Glomerular endothelial cell (primary cell): Measurements from ENCODE around the gene RNFT2. TPM values are rescaled to one million over a fixed set of nuclear protein-coding genes. Genes with fewer than 3 reads are reported as not detected.

Source experiments
- DNase-seq: peaks from one replicate; pipeline ENCODE4 v3.0.0-alpha.2; 2011; ENCODE audit warnings: low read depth, low spot score; ENCODE audit errors: extremely low read depth
- total RNA-seq: library from RNA; depleted of rRNA; stranded (reverse); fragments of >200 nt; gene quantifications from 2 replicates; pipeline ENCODE4 v1.2.3, GENCODE V29; 2015

The RNFT2 gene
- total RNA-seq, 1 donor from 2014 or later = 2.9 TPM

DNA sequence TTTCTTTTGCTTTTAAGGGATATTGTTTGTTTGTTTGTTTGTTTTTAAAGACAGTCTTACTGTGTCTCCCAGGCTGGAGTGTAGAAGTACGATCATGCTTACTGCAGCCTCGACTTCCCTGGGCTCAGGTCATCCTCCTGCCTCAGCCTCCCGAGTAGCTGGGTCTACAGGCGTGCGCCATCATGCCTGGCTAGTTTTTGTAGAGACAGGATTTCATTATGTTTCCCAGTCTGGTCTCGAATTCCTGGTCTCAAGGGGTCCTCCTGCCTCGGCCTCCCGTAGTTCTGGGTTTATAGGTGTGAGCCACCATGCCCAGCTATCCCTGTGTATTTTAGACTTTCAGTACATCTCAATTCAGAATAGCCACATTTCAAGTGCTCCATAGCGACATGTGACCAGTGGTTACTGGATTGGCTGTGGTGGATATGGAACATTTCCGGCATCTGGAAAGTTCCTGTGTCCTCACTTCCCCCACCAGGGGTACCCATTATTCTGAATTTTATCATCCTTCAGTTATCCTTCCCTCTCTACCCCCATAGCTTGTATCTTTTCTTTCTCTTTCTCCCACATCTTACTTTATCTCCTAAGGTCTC lies 82.0 kb downstream of the RNFT2 start:
- DNase-seq = no peak

DNA sequence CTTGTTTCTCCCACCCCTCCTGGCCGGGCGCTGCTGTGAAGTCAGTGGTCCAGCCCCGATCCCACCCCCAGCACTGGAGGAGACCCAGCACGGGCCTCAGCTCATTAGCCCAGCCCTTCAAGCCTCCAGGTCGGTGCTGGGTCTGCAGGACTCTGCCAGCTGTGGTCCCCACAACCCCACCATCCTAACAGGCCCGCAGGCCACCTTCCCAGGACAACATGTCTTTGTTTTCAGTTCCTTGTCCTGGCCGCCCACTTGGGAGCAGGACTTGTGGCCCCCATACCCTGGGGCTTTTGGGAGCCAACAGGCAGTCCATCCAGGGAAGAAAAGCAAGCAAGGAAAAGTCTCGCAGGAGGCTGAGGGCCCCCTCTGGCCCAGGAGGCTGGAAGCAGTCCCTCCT lies 83.2 kb downstream of the RNFT2 start:
- DNase-seq = no peak

DNA sequence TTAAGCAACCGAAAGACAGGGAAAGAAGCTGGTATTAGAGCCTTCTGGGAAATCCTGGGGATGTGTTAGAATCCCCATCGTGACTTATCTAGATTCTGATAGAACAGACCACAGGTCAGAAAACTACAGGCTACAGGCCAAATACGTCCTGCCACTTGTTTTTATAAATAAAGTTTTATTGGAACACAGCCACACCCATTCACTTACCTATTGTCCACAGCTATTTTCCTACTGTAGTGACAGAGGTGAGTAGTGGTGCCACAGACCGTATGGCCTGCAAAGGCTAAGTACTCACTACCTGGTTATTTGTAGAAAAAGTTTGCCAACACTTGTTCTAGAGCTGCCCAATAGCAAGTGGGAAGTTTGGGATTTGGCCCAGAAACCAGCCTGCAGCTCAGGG lies 89.3 kb downstream of the RNFT2 start:
- DNase-seq = no peak

DNA sequence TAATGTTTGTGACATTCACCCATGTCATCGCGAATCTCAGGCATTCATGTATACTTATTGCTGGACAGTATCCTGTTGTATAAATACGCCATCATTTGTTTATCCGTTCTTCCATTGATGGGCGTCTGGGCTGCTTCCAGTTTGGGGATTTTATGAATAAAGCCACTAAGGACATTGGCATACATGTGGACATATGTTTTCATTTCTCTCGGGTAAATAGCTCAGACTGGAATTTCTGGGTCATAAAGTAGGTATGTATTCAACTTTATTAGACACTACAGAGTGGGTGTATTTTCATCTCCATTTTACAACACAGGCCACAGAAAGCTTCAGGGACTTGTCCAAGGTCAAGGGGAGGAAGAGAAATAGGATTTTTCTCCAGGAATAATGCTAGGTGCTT lies 94.2 kb downstream of the RNFT2 start:
- DNase-seq = no peak

DNA sequence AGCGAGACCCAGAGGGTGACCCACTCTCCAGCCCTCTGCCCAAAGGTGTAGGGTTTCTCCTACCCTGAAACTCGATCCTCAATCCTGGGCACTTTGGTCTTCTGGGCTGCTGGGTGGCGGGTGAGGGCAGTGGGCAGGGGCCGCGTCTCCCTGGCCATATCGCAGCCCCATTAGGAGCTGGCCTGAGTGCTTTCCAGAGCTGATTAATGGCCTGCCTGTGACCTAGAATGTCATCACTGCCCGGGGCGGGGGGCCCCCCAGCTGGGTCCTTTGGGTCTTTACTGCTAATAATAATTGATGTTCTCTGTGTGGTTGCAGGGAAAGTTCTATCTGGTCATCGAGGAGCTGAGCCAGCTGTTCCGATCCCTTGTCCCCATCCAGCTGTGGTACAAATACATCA lies 95.4 kb downstream of the RNFT2 start:
- DNase-seq = no peak

DNA sequence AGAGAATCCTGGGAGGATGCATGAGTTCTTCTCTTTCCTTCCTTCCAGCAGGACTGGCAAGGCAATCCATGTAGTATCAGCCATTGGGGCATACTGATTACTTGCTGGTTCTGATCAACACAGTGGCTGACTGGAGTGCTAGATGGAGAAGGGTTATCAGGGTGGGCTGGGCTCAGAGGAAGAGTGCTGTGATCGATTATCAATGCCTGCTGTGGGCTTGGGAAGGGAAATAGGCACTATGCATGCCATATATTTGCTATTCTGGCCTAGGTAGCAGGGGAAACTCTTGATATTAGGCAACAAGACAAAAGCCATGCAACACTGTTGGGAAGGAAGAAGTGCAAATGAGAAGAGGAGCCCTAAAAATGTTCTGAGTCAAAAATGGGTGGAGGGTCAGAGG lies 97.4 kb downstream of the RNFT2 start:
- DNase-seq = no peak

DNA sequence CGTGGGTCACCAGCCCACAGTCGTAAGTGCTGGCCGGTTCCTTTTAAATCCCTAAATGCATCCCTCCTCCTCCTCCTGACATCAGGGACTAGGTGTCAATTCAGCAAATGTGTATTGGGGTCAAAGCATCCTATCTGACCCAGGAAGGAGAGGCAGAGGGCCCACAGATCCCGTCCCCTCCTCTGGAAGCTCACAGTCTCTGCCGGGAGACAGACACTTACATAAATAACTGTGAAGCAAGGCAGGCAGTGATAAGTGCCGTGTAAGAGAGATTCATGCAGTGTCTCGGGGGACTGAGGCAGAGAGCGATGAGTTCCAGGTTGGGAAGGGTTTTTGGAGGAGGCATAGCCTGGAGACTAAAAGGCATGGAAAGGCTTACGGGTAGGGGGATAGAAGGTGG lies 99.0 kb downstream of the RNFT2 start:
- no peak for DNase-seq

DNA sequence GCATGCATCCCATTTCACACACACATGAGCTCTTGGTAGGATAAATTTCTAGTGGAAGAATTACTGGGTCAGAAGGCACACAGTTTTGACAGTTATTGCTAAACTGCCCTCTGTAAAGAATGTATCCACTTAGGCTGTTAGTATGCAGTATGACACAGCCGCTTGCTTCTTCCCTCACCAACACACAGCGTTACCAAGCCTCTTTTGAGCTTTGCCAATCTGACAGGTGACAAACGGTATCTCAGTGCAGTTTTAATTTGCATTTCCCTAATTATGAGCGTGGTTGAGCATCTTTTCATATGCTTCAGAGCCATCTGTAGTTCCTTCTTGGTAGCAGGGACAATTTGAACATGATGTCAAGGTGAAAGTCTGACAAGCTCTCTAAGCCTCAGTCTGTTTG lies 100.2 kb downstream of the RNFT2 start:
- no peak for DNase-seq

DNA sequence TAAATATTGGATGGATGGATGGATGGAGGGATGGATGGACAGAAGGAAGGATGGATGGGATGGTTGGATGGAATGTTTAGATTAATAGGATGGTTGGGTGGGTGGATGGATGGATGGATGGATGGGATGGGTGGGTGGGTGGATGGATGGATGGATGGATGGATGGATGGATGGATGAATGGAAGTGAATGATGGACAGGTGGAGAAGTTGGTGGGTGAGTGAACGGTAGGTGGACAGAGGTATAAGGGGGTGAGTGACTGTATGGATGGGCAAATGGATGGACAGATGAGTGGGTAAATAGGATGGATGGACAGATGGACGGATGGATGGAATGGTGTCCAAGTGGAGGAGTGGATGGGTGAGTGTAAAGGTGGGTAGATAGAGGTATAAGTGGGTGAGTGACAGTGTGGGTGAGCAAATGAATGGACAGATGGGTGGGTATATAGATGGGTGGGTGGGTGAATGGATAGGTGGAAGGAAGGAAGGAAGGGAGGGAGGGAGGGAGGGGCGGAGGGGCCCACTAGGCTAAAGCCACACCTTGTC lies 101.2 kb downstream of the RNFT2 start:
- DNase-seq = no peak

DNA sequence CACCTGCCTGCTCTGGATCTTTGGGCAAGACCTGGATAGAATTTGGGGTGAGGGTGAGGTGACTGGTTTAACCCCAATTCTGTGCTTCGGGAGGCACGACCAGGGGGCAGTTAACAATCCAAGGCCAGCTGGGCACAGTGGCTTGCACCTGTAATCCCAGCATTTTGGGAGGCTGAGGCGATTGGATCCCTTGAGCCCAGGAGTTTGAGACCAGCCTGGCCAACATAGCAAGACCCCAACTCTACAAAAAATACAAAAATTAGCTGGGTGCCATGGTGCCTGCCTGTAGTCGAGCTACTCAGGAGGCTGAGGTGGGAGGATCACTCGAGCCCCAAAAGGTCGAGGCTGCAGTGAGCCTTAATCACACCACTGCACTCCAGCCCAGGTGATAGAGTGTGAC lies 105.0 kb downstream of the RNFT2 start:
- DNase-seq = no peak

DNA sequence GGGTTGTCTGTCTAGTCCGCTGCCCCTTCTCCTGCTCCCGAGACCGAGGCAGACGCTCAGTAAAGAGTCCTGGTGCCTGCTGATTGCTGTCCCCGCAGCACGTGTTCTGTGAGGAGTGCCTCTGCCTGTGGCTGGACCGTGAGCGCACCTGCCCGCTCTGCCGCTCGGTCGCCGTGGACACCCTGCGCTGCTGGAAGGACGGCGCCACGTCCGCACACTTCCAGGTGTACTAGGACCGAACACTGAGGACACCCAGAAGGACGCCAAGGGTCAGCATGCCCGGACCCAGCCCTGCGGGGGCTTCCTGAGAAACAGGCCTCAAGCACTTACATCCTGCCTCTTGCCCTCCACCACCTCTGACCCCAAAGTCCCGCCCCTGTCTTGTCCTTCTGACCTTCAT lies 111.1 kb downstream of the RNFT2 start:
- no peak for DNase-seq

DNA sequence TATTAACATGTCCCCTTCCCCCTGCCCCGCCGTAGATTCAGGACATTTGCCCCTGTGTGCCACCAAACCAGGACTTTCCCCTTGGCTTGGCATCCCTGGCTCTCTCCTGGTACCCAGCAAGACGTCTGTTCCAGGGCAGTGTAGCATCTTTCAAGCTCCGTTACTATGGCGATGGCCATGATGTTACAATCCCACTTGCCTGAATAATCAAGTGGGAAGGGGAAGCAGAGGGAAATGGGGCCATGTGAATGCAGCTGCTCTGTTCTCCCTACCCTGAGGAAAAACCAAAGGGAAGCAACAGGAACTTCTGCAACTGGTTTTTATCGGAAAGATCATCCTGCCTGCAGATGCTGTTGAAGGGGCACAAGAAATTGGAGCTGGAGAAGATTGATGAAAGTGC lies 114.2 kb downstream of the RNFT2 start:
- no peak for DNase-seq

DNA sequence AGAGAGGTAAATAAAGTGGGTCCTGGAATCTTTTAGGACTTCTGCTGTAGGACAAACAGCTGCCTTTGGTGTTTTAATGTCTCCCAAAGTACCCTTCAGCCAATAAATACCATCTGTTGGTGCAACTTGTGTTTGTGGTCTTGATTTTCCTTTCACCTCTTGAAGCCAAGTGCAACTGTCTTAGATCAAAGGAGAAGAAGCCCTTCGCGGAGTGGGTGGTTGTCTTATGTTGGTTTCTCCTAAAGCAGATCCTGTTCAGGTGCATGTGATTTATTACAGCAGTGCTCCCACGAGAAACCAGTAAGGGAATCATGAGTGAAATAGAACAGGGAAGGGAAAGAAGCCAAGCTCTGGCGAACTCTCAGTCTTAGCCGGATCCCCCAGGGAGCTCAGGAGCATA lies 115.4 kb downstream of the RNFT2 start:
- no peak for DNase-seq

DNA sequence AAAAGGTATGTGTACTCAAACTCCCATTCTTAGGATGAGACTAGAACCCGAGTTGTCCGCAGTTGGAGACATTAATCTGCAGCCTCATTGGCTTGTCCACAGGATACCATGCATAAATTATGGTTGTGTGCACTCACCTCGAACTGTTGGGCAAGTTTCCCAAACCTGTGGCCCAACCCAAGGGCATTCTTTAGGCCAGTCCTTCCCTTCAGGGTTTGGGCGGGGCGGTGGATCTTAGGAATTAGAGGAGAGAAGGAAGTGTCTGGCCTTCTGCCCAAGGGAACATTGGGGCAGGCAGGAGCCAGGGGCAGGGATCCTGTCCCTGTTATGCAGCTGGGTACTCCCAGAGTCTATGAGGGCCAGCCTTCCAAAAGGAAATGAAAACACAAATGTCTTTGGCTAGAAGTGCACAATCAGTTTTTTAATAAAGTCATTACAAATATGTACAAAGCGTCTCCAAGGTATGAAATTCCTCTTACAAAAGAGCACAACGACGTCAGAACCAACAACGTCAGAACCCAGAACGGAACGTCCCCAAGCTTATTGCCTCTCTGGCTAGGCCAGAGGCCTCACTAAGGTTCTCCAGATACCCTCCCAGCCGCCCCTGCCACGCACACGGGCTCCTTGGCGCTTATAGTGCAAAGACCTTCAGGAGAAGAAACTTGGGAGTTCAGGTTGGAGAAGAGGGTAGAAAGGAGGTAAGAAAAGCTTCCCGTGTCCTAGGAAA lies 117.8 kb downstream of the RNFT2 start:
- DNase-seq = no peak

DNA sequence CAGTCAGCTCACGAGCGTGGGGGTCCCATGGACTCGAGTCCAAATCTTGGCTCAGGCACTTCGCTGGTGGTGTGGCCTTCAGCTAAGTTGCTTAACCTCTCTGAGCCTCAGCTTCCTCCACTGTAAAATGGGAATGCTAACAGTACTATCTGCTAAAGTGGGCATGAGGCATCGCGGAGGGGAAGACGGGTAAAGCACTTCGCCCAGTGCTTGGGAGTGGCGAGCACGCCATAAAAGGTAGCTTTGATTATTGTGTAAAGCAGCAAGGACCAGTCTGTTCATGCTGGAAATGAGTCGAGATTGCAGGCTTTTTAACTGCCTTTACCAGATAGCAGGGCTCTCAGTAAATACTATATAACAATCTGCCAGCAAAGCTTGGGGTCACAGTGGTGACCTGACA lies 118.6 kb downstream of the RNFT2 start:
- DNase-seq = no peak

DNA sequence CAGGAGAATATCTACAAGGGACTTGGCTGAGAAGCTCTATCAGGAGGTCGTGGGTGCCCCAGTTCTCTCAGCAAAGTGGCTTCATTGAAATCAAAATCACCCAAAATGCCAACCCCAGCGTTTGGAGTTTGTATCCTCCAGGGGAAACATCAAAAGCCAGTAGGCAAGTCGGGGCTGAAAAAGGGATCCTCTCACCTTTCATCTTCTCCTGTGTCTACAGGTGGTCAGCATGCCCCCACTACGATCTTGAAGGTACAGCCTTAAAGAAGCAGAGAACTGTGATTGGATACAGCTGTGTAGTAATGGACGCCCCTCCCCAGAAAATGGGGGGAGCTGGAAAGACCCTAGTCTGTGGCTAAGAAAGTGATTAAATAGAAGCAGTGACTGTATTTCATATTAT lies 121.0 kb downstream of the RNFT2 start:
- no peak for DNase-seq

DNA sequence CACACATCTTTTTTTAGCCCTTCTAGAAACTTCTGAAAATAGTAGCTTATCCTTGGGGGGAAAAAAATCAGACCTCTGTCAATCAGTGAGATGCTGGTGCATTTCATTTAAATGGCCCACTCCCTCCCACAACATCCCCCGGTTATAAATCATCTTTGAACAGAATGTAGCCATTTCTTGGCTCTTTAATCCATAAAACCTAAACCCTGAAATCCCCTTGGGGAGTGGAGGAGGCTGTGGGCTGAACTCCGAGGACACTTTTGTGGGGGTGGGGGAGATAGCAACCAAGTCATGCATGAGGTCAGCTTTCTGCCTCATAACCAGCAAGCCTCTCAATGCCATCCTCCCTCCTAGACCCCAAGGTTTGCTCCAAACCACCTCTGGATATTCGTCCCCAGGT lies 122.1 kb downstream of the RNFT2 start:
- no peak for DNase-seq

DNA sequence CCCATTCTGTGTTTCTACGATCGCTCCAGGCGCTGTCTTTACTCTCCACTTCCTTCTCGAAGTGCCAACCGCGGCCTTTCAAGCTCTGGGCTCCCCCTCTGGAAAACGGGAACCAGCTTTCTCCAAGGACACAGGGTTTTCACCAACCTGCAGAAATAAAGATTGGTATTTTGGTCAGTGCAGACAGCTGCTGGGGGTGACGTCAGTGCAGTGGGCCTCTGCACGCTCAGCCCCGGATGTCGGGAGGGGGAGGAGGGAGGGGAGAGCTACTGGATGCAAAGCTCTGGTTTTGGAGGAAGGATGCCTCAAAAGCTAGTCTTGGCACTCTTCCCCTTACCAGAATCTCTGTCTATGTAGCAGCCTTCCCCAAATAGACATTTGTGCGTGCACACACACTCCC lies 123.2 kb downstream of the RNFT2 start:
- DNase-seq = no peak

DNA sequence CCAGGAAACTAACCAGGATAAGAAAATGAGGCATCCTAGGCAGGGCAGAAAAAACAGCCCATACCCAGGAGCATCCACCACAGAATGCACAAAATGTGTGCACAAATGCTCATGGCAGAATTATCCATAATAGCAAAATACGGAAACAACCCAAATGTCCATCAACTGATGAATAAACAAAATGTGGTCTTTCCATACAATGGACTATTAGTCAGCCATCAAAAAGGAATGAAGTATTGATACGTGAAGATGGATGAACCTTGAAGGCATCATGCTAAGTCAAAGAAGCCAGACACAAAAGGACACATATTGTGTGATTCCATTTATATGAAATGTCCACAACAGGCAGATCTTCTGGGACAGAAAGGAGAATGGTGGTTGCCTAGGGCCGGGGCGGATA lies 124.1 kb downstream of the RNFT2 start:
- no peak for DNase-seq

DNA sequence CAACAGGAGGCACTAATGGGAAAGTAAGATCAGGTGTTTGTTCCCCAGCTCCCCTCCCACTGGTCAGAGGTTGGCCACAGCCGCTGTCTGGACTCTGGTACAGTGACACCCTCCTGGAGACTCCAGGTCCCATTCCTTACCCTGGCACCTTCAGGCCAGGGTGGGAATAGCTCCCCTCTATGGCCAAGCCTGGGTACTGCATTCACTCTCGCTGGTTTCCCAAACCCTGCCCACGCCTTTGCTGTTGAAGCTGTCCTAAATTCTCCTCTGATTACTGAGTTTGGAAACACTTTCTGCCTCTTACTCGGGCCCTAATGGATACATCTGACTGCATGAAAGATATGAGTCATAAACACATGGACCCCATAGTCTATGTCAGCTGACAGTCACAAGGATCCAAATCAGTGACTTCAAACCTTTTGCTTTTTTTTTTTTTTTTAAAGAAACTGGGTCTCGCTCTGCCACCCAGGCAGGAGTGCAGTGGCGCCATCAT lies 125.2 kb downstream of the RNFT2 start:
- no peak for DNase-seq

DNA sequence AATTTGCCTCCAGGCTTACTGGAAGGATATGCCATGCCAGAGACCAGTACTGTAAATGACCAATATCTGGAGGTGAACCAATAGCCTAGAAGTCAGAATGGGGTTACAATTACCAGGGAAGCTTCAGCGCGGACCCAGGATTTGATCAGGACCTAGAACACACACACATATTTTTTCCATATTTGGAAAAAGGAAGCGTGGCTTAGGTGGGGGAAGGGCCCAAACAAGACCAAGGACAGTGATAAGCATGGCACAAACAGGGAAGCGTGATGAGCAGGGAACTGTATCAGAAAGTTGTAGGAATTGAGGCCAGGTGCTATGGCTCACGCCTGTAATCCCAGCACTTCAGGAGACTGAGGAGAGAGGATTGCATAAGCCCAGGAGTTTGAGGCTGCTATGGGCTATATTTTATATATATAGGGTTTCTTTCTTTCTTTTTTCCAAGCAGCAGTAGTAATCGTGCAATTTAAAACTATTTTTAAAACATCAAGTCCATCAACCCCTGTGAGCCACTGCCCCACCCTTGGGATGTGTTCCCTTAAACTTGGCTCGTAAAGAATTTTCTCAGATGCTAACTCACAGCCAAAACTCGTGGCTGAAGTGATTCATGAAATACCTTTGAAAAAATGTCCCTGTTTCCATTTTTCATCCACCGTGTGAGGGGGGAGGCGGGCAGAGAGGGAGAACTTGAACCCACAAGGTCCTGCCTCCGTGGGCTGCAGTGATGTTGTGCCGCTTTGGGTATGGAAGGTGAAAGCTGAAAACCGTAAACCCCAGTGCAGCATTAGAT lies 126.5 kb downstream of the RNFT2 start:
- no peak for DNase-seq

DNA sequence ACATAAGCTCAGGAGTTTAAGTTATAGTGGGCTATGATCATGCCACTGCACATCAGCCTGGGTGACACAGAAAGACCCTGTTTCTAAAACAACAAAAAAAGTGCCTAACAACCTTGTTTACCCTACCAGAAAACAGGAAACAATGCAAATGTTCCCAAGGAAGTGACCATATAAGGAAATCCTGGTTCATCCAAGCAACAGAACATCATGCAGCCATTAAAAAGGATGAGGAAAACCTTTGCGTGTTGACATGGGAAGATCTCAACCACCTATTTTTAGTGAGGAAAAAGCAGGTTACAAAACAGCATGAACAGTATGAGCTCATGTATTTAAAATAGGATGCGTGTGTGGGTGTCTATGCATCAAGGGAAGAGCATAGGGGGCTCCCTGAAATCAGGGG lies 129.4 kb downstream of the RNFT2 start:
- DNase-seq = no peak
